M059J (cell line): Measurements from ENCODE around the gene MARCO. TPM values are rescaled to one million over a fixed set of nuclear protein-coding genes. Genes with fewer than 3 reads are reported as not detected.
"Not testable (repeated sequence)": the region's sequence is repeated elsewhere in the genome, so short reads cannot be mapped to it uniquely, and the experiment has no call there.

Experiments used
- DNase-seq: peaks from one replicate; pipeline ENCODE4 v3.0.0-alpha.2; 2012; ENCODE audit warnings: low read depth
- total RNA-seq: library from RNA; depleted of rRNA; stranded (reverse); fragments of >200 nt; shearing (Covaris generic); gene quantifications from 2 replicates; pipeline ENCODE4 v1.2.3, GENCODE V29; 2014

MARCO gene
- total RNA-seq, 1 experiment from 2014 or later, result not detected

DNA sequence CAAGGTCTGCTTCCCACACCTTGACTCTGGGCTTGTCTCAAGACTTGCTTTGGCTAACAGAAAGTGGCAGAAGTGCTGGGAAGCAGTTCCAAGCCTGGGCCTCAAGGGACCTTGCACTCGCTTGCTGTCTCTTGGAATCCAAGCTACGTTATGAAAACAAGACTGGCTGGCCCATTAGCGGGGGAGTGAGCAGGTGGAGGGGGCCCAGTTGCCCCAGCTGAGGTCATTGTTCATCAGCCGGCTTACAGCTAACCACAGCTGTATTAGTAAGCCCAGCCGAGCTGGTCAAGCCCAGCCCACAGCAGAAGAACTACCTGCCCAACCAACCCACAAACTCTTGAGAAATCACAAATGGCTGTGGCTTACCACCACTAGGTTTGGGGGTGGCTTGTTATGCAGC, 63.1 kb downstream of the MARCO start:
- DNase-seq, result peak; percentile 28

- no peak for DNase-seq
Measured at GRCh38 chr2:119005555-119005954, 63.6 kb downstream of the MARCO start.

DNA sequence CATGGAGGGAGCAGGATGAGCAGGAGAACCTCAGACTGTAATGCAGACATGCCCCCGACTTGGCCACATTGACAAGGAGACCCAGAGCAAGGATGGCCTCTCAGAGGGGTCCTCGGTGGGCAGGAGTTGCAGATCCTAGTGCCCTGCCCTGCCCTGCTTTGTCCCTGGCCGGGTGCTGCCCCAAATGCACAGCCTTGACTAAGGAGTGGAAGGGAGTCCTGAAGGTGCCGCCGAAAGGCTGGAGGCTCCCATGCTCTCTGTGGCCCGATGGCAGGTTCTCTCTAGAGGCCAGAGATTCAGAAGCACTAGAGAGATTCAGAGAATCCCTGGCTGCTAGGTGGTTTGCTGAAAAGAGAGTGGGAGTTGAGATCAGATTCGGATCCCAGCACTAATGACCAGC, 64.4 kb downstream of the MARCO start:
- no peak for DNase-seq

GRCh38 chr2:119008108-119008507, 66.1 kb downstream of the MARCO start:
- DNase-seq, result peak; percentile 25

DNA sequence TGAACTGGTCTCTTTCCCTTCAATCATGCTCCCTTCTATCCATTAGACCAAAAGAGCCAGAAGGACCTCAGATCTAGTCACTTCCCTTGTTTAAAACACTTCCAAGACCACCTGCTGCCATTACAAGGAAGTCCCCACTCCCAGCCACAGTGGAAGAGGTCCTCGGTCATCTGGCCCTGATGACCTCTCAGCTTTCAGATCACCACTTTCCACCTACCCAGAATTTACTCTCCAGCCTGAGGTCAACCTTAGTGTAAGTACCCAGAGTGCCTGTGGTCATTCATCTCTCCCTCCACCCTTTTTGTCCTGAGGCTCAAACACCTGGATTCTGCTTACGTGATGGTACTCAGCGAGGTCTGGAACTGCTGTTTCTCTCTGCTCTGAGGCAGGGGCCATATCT, 67.1 kb downstream of the MARCO start:
- DNase-seq, result no peak

- no peak for DNase-seq
Measured at GRCh38 chr2:119010336-119010735, 68.3 kb downstream of the MARCO start.

DNA sequence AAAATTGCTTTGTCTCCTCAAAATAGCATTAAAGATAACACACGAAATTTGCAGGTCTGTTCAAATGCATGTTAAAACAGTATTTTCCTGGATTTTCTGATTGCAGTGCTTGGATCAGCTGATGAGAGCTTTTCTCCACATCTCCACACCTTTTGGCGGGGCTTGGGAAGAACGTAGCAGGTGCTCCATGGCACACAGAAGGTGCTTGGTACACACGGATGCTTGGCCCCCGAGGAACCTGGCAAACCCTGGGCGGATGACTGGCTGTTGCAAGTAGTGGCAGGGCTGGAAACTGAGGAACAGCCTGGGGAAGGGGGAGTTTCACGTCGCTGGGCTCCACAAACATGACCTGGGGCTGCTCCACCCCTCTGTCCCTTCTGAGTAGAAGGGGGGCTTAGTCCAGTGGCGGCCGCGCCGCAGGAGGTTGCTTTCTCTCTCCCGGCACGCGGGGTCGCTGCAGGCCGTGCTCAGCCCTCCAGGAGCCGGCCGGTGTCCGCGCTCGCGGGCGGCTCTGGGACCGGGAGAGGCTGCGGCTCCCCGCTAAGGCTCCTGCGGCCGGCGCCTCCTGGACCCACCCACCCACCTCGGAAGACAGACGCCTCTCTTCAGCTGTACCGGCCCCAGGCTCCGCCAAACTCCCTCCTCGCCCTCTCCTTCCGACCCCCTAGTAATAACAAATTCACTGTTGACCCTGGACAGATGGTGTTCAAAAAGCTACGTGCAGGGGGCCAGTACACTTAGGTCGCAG, 69.3 kb downstream of the MARCO start:
- peak; percentile 18 for DNase-seq

- DNase-seq, result no peak
Measured at GRCh38 chr2:119011910-119012209, 69.9 kb downstream of the MARCO start.

DNA sequence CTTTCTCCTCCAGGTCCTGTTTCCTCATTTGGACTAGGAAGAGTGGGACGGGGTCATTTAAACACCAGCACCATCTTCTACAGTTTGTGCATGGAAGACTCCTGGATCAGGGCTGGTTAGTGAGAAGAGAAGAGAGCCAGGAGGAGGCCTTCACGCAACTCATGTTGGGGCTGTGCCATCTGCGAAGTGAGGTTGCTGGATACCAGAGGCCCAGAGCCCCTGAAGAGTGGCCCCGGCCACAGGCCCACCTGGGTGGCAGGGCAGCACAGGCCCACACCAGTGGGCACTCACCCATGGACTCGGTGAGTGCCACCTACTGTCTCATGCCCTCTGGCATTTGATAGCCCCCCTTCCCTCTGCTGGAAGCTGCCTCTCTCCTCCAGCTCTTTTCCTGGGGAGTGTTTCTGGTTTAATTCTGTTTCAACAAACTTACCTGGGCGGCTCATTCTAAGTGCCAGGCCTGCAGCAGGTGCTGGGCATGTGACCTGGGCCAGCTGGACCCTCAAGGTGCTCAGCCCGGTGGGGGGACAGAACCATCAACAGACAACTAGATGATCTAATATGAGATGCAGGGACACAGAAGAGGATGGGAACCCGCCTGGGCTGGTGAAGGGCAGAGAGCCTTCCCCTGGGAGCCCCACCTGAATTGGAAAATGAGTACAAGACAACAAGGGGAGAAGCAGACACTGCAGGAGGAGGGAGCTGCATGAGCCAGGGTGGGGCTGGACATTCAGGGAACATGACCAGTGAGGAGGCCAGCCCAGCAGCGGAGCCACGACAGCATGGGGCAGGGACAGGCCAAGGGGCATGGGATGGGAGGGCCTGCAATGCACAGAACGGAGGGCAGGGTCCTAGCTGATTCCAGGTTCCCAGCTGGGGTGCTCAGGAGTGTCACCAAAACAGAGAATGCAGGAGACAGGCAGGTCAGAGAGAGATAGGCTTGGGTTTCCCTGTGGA, 70.6 kb downstream of the MARCO start:
- no peak for DNase-seq

DNA sequence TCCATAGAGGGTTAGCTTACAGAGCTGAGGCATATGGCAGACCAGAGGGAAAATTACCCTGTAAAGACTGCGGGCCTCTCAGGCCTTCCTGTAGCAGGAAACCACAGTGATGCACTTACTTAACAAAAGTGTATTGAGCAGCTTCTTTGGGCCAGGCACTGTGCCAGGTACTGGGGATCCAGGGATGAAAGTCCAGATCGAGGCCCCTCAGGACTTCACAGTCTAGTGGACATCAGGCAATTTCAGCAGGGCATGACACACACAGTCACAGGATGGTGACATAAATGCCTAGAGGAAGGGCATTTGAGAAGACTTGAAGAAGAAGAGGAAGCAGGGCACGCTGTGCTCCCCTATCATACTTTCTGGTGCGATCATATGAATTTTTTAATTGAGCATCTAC, 71.7 kb downstream of the MARCO start:
- DNase-seq, result no peak

- DNase-seq, result no peak
Measured at GRCh38 chr2:119015845-119016244, 73.9 kb downstream of the MARCO start.

DNA sequence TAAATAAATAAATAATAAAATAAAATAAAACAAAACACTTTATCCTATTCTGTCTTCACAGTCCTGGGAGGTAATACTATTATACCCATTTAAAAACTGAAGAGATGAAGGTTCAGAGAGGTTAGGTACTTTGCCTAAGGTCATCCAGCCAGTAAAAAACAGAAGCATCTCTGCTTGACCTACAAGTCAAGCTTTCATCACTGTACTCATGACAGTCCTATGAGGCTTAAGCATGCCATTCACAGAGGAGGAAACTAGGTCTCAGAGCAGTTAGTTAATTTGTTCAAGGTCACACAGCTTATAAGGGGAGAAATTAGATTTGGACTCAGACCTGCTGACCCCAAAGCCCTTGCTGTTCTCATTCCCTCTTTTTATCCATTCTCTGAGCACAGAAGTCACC, 77.5 kb downstream of the MARCO start:
- DNase-seq, result no peak

DNA sequence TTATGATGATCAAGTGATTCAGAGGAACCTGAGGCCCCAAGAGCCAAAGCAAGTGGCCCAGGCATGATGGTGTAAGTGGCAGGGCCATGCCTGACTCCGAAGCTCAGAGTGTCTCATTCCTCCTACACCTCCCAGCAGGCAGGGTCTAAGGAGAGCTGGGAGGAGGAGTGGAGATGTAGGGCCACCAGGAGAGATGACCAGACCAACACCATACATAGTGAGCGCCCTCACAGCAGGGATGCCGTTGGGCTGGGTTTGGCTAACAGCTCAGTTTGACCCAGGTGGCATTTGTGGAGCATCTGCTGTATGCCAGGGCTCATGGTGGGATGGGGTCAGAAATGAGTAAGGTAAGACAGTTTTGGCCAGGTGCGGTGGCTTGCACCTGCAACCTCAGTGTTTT, 80.7 kb downstream of the MARCO start:
- DNase-seq, result no peak

- no peak for DNase-seq
Measured at GRCh38 chr2:119023534-119023933, 81.5 kb downstream of the MARCO start.

DNA sequence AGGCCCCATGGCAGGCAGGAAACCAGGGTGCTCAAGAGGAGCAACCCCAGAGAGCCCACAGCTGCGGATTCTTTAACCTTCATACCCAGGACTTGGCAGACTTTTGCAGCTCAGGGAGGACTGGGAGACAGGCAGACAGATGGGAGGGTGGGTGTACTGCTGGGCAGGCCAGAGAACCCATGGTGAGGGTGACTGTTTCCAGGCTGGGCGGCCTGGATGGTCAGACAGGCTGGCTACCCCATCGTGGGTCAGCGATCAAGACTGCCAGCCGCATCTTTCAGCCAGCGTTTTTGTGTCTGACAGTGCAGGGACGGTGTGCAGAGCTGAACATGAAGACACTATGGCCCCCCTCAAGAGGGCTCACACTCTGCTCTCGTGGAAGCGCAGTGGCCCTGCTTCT, 82.2 kb downstream of the MARCO start:
- DNase-seq, result no peak

DNA sequence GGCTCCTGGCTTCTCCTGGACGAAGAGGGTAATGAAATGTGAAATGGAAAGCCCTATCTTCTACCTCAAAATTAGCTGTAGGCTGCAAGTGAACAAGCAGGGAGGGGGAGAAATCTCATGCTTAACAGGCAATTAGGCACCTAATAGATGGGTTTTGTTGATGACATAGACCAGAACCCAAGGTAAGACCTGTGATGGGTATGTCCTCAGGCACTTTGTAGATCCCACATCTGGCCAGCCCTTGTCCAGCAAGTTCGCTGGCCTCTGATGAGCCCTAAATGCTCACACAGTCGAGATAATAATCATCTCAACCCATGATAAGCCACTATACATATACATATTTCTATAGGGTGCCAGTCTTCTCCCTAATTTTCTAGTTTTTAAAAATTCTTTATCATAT, 82.6 kb downstream of the MARCO start:
- DNase-seq, result no peak

- DNase-seq, result peak; percentile 4
Measured at GRCh38 chr2:119025013-119025412, 83.0 kb downstream of the MARCO start.

- DNase-seq, result no peak
Measured at GRCh38 chr2:119025762-119026351, 83.9 kb downstream of the MARCO start.

DNA sequence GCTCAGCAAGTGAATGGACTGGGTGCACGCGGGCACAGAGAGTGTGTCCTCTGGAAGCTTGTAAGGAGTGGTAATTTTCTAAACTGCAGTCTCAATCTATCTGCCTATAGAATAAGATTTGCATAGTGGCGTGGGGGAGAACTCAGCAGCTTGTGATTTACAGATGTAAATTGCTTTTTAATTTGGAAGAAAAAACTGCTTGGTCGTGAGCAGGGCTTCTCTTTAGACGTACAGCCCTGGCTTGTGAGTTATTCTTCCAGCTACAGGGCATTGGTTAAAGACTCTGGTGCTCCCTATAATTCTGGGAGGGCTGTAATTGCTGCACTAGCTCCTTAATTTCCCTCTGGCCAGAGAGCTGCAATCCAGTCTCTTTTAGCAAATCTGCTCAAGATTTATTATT, 84.9 kb downstream of the MARCO start:
- no peak for DNase-seq

GRCh38 chr2:119028327-119029174, 86.6 kb downstream of the MARCO start:
- peak; percentile 35 for DNase-seq

- no peak for DNase-seq
Measured at GRCh38 chr2:119029297-119029696, 87.3 kb downstream of the MARCO start.

DNA sequence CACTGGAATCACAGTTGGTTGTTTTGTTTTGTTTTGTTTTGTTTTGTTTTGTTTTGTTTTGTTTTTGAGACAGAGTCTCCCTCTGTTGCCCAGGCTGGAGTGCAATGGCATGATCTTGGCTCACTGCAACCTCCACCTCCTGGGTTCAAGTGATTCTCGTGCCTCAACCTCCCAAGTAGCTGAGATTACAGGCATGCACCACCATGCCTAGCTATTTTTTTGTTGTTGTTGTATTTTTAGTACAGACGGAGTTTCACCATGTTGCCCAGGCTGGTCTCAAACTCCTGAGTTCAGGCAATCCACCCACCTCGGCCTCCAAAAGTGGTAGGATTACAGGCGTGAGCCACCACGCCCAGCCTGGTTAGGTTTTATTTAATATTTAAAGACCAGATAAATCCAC, 95.9 kb downstream of the MARCO start:
- DNase-seq, result not testable (repeated sequence)
